Panc1 (cell line): ENCODE results near the gene KCNAB2. TPM values are rescaled to one million over a fixed set of nuclear protein-coding genes. Genes with fewer than 3 reads are reported as not detected.

Experiments used
- ATAC-seq: fragments of 200-7000 bp; cut with Tn5 transposase; 2 replicates; pipeline ENCODE4 v1.9.1; 2020; ENCODE audit warnings: mild to moderate bottlenecking, moderate library complexity
- BruUV-seq: library from RNA; stranded (reverse); fragments of 400-500 nt; replicated peaks from 2 replicates; lab custom pipeline; 2021; lab: Mats Ljungman, UMichigan
- CTCF ChIA-PET: fragments of 300-600 bp; sonication (Branson Sonifier 250); formaldehyde crosslinking; loops from one replicate; lab custom pipeline; 2022; ENCODE audit warnings: antibody characterized with exemption; lab: Charles Lee
- POLR2A ChIA-PET: fragments of 300-600 bp; sonication (Branson Sonifier 250); formaldehyde crosslinking; loops from one replicate; lab custom pipeline; 2022; ENCODE audit warnings: antibody characterized with exemption; lab: Charles Lee
- DNase-seq: peaks from one replicate; pipeline ENCODE4 v3.0.0-alpha.2; 2010; ENCODE audit warnings: low read depth, low spot score
- H3K27ac ChIP-seq: 2 replicates; pipeline ENCODE4 v1.5.1; 2011; ENCODE audit warnings: mild to moderate bottlenecking, low read length, inconsistent platforms
- H3K27me3 ChIP-seq: fragments of 200-500 bp; sonication (Bioruptor generic); 2 replicates; pipeline ENCODE4 v1.6.0; 2014; ENCODE audit warnings: low read length, inconsistent platforms; ENCODE audit not compliant: control insufficient read depth, insufficient read depth
- H3K36me3 ChIP-seq: fragments of 200-500 bp; sonication (Bioruptor generic); 2 replicates; pipeline ENCODE4 v1.5.1; 2014; ENCODE audit warnings: inconsistent platforms, mild to moderate bottlenecking, low read length, moderate library complexity; ENCODE audit not compliant: control insufficient read depth, insufficient read depth
- H3K4me1 ChIP-seq: 2 replicates; pipeline ENCODE4 v1.5.1; 2011; ENCODE audit warnings: inconsistent platforms, mild to moderate bottlenecking, low read length, moderate library complexity; ENCODE audit not compliant: control insufficient read depth, insufficient read depth
- H3K4me3 ChIP-seq, 2 experiments: 2 replicates each; pipeline ENCODE4 v1.5.1; 2011 to 2012; ENCODE audit warnings: low read depth in 2 of 2, low read length in 2 of 2, mild to moderate bottlenecking in 2 of 2, inconsistent platforms in 1 of 2, moderate library complexity in 1 of 2
- H3K9me3 ChIP-seq: fragments of 200-500 bp; sonication (Bioruptor generic); 2 replicates; pipeline ENCODE4 v1.5.1; 2014; ENCODE audit warnings: low read depth, mild to moderate bottlenecking, inconsistent platforms, low read length, moderate library complexity; ENCODE audit not compliant: control insufficient read depth, insufficient read depth
- POLR2AphosphoS5 ChIP-seq: IDR thresholded peaks from 2 replicates; pipeline ENCODE4 v1.6.1; 2012; ENCODE audit warnings: mild to moderate bottlenecking, low read depth, low read length, moderate library complexity
- SIN3A ChIP-seq: IDR thresholded peaks from 2 replicates; pipeline ENCODE4 v1.6.1; 2012; ENCODE audit warnings: low read depth, mild to moderate bottlenecking, low read length, moderate library complexity, borderline replicate concordance; ENCODE audit not compliant: insufficient read depth
- TCF7L2 ChIP-seq: IDR thresholded peaks from 2 replicates; pipeline ENCODE4 v1.6.1; 2011; ENCODE audit warnings: mild to moderate bottlenecking, low read depth, low read length, inconsistent platforms
- in situ Hi-C: cut with HindIII; loops from 2 replicates; pipeline ENCODE4 v1.10.0; 2016; ENCODE audit warnings: low sequenced_read_pairs, low pct_unique_long_range_greater_than_20kb
- intact Hi-C: fragments of 100-400 bp; cut with micrococcal nuclease; formaldehyde crosslinking; loops from one replicate; pipeline ENCODE4 v1.10.0; 2022; ENCODE audit not compliant: unreplicated experiment
- total RNA-seq: library from RNA; stranded (reverse); gene quantifications from one replicate; pipeline ENCODE4 v1.2.1, GENCODE V29; 2021; ENCODE audit not compliant: unreplicated experiment
- TF ChIP-seq, protein P1 (sequence below), 2 experiments: IDR thresholded peaks; 2 replicates each; pipeline ENCODE4 v1.6.1; 2011 to 2012; ENCODE audit warnings: low read depth in 2 of 2, control low read depth in 1 of 2, low read length in 1 of 2, mild to moderate bottlenecking in 1 of 2, moderate library complexity in 1 of 2; ENCODE audit not compliant: insufficient read depth in 1 of 2
- TF ChIP-seq, protein P2 (sequence below): fragments of 450-650 bp; IDR thresholded peaks from 2 replicates; pipeline ENCODE4 v1.5.1; 2017; ENCODE audit warnings: mild to moderate bottlenecking

The KCNAB2 gene
- total RNA-seq, 1 experiment from 2014 or later = 27.6 TPM

DNA sequence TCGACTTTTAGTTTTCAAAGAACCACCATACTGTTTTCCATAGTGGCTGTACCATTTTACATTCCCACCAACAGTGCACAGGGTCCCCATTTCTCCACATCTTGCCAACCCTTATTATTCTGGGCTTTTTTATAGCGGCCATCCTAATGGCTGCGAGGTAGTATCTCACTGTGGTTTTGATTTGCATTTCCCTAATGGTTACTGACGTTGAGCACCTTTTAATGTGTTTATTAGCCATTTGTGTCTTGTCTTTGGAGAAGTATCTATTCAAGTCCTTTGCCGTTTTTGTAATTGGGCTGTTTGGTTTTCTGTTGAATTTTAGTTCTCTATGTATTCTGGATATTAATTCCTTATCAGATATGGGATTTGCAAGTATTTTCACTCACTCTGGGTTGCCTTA is 22.3 kb upstream of the KCNAB2 start:
- CTCF ChIA-PET = no interaction called here
- intact Hi-C loops = no loop called here
- ATAC-seq (no peak), DNase-seq (no peak)
- H3K4me1 ChIP-seq = peaks cover 21% of the 10 kb centered on the region
- no TSS peak for BruUV-seq
- no peak overlapping the region for H3K27ac ChIP-seq
- POLR2A ChIA-PET = no interaction called here
- H3K4me3 ChIP-seq = no peak overlapping the region
- no peaks in the 10 kb centered on the region for H3K36me3 ChIP-seq
- no peaks in the 10 kb centered on the region for H3K9me3 ChIP-seq
- H3K27me3 ChIP-seq = no peaks in the 10 kb centered on the region
- in situ Hi-C loops = no loop called here
- TF ChIP-seq SIN3A (no peak), POLR2AphosphoS5 (no peak), TCF7L2 (no peak)
- TF ChIP-seq, protein P1, sequence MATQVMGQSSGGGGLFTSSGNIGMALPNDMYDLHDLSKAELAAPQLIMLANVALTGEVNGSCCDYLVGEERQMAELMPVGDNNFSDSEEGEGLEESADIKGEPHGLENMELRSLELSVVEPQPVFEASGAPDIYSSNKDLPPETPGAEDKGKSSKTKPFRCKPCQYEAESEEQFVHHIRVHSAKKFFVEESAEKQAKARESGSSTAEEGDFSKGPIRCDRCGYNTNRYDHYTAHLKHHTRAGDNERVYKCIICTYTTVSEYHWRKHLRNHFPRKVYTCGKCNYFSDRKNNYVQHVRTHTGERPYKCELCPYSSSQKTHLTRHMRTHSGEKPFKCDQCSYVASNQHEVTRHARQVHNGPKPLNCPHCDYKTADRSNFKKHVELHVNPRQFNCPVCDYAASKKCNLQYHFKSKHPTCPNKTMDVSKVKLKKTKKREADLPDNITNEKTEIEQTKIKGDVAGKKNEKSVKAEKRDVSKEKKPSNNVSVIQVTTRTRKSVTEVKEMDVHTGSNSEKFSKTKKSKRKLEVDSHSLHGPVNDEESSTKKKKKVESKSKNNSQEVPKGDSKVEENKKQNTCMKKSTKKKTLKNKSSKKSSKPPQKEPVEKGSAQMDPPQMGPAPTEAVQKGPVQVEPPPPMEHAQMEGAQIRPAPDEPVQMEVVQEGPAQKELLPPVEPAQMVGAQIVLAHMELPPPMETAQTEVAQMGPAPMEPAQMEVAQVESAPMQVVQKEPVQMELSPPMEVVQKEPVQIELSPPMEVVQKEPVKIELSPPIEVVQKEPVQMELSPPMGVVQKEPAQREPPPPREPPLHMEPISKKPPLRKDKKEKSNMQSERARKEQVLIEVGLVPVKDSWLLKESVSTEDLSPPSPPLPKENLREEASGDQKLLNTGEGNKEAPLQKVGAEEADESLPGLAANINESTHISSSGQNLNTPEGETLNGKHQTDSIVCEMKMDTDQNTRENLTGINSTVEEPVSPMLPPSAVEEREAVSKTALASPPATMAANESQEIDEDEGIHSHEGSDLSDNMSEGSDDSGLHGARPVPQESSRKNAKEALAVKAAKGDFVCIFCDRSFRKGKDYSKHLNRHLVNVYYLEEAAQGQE (IDR thresholded peaks at IDR 0.05; ENCODE audit: insufficient read depth in 1 of 2, low read depth in 2 of 2, low read length in 1 of 2) = no peak
- TF ChIP-seq, protein P2, sequence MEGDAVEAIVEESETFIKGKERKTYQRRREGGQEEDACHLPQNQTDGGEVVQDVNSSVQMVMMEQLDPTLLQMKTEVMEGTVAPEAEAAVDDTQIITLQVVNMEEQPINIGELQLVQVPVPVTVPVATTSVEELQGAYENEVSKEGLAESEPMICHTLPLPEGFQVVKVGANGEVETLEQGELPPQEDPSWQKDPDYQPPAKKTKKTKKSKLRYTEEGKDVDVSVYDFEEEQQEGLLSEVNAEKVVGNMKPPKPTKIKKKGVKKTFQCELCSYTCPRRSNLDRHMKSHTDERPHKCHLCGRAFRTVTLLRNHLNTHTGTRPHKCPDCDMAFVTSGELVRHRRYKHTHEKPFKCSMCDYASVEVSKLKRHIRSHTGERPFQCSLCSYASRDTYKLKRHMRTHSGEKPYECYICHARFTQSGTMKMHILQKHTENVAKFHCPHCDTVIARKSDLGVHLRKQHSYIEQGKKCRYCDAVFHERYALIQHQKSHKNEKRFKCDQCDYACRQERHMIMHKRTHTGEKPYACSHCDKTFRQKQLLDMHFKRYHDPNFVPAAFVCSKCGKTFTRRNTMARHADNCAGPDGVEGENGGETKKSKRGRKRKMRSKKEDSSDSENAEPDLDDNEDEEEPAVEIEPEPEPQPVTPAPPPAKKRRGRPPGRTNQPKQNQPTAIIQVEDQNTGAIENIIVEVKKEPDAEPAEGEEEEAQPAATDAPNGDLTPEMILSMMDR = no peak

DNA sequence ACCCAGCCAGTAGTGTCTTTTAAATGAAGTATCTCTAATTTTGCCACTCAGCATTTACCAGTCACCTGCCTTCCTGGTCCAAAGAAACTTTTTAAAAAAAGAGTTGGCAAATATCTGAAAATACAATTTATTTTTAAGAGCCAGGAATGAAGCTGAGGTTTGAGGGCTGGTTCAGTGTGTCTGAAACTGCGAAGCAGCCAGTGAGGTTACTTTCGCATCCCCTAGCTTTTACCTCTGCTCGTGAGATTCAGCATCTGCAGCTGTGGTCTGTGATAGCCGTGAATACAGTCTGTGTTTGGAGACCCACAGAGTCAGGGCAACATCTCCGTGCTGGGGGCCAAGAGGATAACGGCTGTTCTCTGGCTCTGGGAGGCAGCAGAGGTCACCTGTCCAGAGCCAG is 21.3 kb upstream of the KCNAB2 start:
- Histone ChIP-seq H3K36me3 (no peaks in the 10 kb centered on the region), H3K27ac (no peak overlapping the region), H3K4me3 (no peak overlapping the region), H3K27me3 (no peaks in the 10 kb centered on the region), H3K4me1 (peaks cover 21% of the 10 kb centered on the region), H3K9me3 (no peaks in the 10 kb centered on the region)
- ATAC-seq = no peak
- TF ChIP-seq, protein P1 (IDR thresholded peaks at IDR 0.05; ENCODE audit: insufficient read depth in 1 of 2, low read depth in 2 of 2, low read length in 1 of 2) = no peak
- TF ChIP-seq SIN3A (no peak), TCF7L2 (no peak), POLR2AphosphoS5 (no peak)
- TF ChIP-seq, protein P2 = no peak
- BruUV-seq = no TSS peak
- intact Hi-C loops (no loop called here), in situ Hi-C loops (no loop called here)
- ChIA-PET POLR2A (interaction anchor here (0.7 kb wide), 1 partner anchor 111 kb away, joined by 4 read pairs; no protein-coding TSS in a partner anchor), CTCF (no interaction called here)
- DNase-seq = no peak
